Skeletal muscle satellite cell (primary cell): ENCODE measurements around the gene PLCB3. TPM values are rescaled to one million over a fixed set of nuclear protein-coding genes. Genes with fewer than 3 reads are reported as not detected.

Experiments used
- small RNA-seq: library from RNA; depleted of rRNA; stranded (forward); fragments of <200 nt; gene quantifications from one replicate; pipeline ENCODE3, GENCODE V24; 2012

The PLCB3 gene

Small RNAs within 50 kb of the gene (small RNA-seq; reads per million reads assigned to genes)
- not detected for gene RF00019
